Nephron progenitor cell (in vitro differentiated cells): ENCODE data around the gene EIF4E2.

Experiments used
- DNase-seq: peaks from one replicate; pipeline ENCODE4 v3.0.0; 2021
- H3K27ac Mint-ChIP-seq: 2 replicates; pipeline ENCODE4 v1.8.0; 2021; ENCODE audit warnings: mild to moderate bottlenecking, moderate library complexity, mixed read lengths
- H3K27me3 Mint-ChIP-seq: 2 replicates; pipeline ENCODE4 v1.8.0; 2021; ENCODE audit warnings: mild to moderate bottlenecking, low read depth, mixed read lengths; ENCODE audit not compliant: poor library complexity
- H3K36me3 Mint-ChIP-seq: 2 replicates; pipeline ENCODE4 v1.8.0; 2021; ENCODE audit warnings: low read depth, mixed read lengths
- H3K4me1 Mint-ChIP-seq: 2 replicates; pipeline ENCODE4 v1.8.0; 2021; ENCODE audit warnings: mixed read lengths
- H3K4me3 Mint-ChIP-seq: 2 replicates; pipeline ENCODE4 v1.8.0; 2021; ENCODE audit warnings: mild to moderate bottlenecking, moderate library complexity, mixed read lengths
- H3K9me3 Mint-ChIP-seq: 2 replicates; pipeline ENCODE4 v1.8.0; 2021; ENCODE audit warnings: mild to moderate bottlenecking, moderate library complexity, mixed read lengths
- TF ChIP-seq, protein P1 (sequence below): fragments of 200-600 bp; sonication (generic); IDR thresholded peaks from 2 replicates; pipeline ENCODE4 v1.5.0; 2021; ENCODE audit warnings: antibody characterized with exemption

The EIF4E2 gene

DNA sequence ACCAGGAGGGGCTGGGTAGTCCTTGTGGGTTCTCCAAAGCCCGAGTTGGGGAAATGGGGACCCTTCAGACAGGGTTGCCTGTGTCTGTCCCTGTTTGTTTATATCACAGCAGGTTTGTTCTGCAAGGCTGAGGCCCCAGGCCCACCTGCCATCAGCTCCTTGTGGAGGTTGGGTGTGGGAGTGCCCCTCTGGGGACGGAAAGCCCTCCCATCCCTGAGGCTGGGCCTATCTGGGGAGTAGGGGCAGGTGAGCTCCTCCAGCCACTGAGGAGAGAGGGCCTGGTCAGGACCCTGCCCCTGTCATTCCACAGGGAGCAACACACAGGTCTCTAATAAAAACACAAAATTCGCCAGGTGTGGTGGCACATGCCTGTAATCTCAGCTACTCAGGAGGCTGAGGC lies 59.6 kb downstream of the EIF4E2 start:
- H3K27ac Mint-ChIP-seq = no peak overlapping the region
- no peaks in the 10 kb centered on the region for H3K9me3 Mint-ChIP-seq
- no peak overlapping the region for H3K4me3 Mint-ChIP-seq
- H3K4me1 Mint-ChIP-seq = peaks cover 7% of the 10 kb centered on the region
- TF ChIP-seq, protein P1, sequence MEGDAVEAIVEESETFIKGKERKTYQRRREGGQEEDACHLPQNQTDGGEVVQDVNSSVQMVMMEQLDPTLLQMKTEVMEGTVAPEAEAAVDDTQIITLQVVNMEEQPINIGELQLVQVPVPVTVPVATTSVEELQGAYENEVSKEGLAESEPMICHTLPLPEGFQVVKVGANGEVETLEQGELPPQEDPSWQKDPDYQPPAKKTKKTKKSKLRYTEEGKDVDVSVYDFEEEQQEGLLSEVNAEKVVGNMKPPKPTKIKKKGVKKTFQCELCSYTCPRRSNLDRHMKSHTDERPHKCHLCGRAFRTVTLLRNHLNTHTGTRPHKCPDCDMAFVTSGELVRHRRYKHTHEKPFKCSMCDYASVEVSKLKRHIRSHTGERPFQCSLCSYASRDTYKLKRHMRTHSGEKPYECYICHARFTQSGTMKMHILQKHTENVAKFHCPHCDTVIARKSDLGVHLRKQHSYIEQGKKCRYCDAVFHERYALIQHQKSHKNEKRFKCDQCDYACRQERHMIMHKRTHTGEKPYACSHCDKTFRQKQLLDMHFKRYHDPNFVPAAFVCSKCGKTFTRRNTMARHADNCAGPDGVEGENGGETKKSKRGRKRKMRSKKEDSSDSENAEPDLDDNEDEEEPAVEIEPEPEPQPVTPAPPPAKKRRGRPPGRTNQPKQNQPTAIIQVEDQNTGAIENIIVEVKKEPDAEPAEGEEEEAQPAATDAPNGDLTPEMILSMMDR = no peak
- no peak for DNase-seq
- peaks cover 11% of the 10 kb centered on the region for H3K27me3 Mint-ChIP-seq
- H3K36me3 Mint-ChIP-seq = no peaks in the 10 kb centered on the region

DNA sequence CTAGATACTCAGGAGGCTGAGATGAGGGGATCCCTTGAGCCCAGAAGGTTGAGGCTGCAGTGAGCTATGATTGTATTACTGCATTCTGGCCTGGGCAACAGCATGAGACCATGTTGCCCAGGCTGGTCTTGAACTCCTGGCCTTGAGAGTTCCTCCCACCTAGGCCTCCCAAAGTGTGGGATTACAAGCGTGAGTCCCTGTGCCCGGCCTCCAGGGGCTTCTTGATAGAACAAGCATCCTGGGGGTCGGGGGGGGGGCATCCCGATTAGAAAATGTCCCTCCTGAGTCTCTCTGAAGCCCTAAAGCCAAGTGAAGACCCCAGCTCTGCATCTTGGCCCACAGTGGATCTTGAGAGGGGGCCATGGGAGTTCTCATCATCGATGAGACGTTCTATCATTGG lies 60.6 kb downstream of the EIF4E2 start:
- peaks cover 12% of the 10 kb centered on the region for H3K4me1 Mint-ChIP-seq

DNA sequence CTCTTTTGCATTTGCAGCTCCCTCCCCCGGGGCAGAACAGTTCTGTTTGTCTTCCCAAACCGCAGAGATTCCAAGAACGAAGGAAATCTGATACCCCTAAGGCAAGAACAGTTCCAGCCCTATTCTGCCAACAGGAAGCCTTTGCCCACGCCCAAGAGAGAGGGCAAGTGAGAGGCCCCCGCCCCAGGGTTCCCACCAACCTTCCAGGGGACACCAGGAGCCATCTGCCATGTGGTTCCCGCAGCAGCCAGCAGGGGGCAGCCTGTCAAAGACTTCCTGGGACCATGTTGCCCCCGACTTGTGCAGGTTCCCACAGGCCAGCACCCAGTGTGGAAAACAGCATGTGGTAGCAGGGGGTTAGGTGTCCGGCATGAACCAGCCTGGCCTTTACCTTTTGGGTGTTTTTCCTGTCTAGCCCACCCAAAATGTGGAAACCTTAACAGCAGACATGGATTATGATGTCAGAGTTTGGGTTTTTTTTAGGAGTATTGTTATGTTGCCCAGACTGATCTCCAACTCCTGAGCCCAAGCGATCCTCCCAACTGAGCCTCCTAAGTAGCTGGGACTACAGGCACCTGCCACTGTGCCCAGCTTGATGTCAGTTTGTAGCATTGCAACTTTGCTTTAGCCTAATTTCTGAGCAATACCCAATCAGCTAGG lies 61.2 kb downstream of the EIF4E2 start:
- TF ChIP-seq, protein P1 = peak; percentile 78
- peaks cover 12% of the 10 kb centered on the region for H3K4me1 Mint-ChIP-seq
- H3K9me3 Mint-ChIP-seq = no peaks in the 10 kb centered on the region
- DNase-seq = peak; percentile 82
- no peak overlapping the region for H3K27ac Mint-ChIP-seq
- H3K27me3 Mint-ChIP-seq = peaks cover 4% of the 10 kb centered on the region
- no peaks in the 10 kb centered on the region for H3K36me3 Mint-ChIP-seq
- no peak overlapping the region for H3K4me3 Mint-ChIP-seq

More for the DNA sequence above, 60.6 kb downstream of the EIF4E2 start:
- Mint-ChIP-seq H3K4me3 (no peak overlapping the region), H3K36me3 (no peaks in the 10 kb centered on the region), H3K9me3 (no peaks in the 10 kb centered on the region), H3K27ac (no peak overlapping the region), H3K27me3 (peaks cover 7% of the 10 kb centered on the region)
- no peak for DNase-seq
- TF ChIP-seq, protein P1 = no peak

- Mint-ChIP-seq H3K36me3 (no peaks in the 10 kb centered on the region), H3K27ac (peak overlapping the region; percentile 71), H3K9me3 (no peaks in the 10 kb centered on the region), H3K27me3 (peaks cover 4% of the 10 kb centered on the region), H3K4me3 (no peak overlapping the region), H3K4me1 (peaks cover 12% of the 10 kb centered on the region)
- DNase-seq = no peak
- TF ChIP-seq, protein P1 = no peak
Measured at GRCh38 chr2:232613538-232614134, 63.1 kb downstream of the EIF4E2 start.

DNA sequence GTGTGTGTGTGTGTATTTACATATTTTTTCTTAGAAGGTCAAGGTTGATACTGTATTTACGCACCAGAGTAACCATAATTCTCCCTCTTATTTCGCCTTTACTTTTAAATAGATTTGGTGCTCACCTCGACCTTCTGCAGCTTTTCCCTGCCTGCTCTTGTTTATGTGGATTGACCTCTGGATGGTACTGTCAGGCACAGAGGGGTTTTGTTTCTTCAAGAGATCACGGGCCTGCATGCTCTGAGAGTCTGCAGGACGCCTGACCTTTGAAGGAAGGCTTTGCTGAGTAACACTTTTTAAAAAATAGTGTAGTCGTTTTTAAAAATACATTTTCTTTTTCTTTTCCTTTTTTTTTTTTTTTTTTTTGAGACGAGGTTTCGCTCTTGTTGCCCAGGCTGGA lies 64.8 kb downstream of the EIF4E2 start:
- peaks cover 12% of the 10 kb centered on the region for H3K4me1 Mint-ChIP-seq
- H3K36me3 Mint-ChIP-seq = no peaks in the 10 kb centered on the region
- H3K27me3 Mint-ChIP-seq = peaks cover 4% of the 10 kb centered on the region
- TF ChIP-seq, protein P1 = no peak
- no peaks in the 10 kb centered on the region for H3K9me3 Mint-ChIP-seq
- no peak for DNase-seq
- no peak overlapping the region for H3K4me3 Mint-ChIP-seq
- no peak overlapping the region for H3K27ac Mint-ChIP-seq
